ENCODE data around the gene JOSD2.
A peak's percentile ranks its signal among the peaks of the same experiment; 100 is the strongest.

GRCh38 chr19:50537769-50538230 lies 26.8 kb upstream of the JOSD2 start:
- TF ChIP-seq EZH2 (IDR thresholded peaks at IDR 0.05; ENCODE audit: borderline replicate concordance, low read depth, low read length) (no peak), DDX20 (tag; IDR thresholded peaks at IDR 0.05; ENCODE audit: low read depth) (no peak), ATF2 (CRISPR knock-in tag; IDR thresholded peaks at IDR 0.05) (no peak), E4F1 (CRISPR knock-in tag; IDR thresholded peaks at IDR 0.05; ENCODE audit: borderline replicate concordance) (no peak), TBP (optimal IDR thresholded peaks at IDR 0.05; ENCODE audit: low read depth, low read length) (no peak), RBM17 (IDR thresholded peaks at IDR 0.05; ENCODE audit: borderline replicate concordance, low read depth, low read length) (no peak), ELK1 (CRISPR knock-in tag; IDR thresholded peaks at IDR 0.05) (no peak), SNAPC5 (CRISPR knock-in tag; IDR thresholded peaks at IDR 0.05) (no peak), ZC3H4 (CRISPR knock-in tag; IDR thresholded peaks at IDR 0.05; ENCODE audit: borderline replicate concordance) (no peak), KDM1A (IDR thresholded peaks at IDR 0.05) (peak; percentile 75 to 89), NRF1 (conservative IDR thresholded peaks at IDR 0.05 in 1 of 2, IDR thresholded peaks at IDR 0.05 in 1 of 2) (peak in 1 of 2 experiments; percentile 32; a peak in 1 of 4 replicates)
- TF ChIP-seq, protein P1, sequence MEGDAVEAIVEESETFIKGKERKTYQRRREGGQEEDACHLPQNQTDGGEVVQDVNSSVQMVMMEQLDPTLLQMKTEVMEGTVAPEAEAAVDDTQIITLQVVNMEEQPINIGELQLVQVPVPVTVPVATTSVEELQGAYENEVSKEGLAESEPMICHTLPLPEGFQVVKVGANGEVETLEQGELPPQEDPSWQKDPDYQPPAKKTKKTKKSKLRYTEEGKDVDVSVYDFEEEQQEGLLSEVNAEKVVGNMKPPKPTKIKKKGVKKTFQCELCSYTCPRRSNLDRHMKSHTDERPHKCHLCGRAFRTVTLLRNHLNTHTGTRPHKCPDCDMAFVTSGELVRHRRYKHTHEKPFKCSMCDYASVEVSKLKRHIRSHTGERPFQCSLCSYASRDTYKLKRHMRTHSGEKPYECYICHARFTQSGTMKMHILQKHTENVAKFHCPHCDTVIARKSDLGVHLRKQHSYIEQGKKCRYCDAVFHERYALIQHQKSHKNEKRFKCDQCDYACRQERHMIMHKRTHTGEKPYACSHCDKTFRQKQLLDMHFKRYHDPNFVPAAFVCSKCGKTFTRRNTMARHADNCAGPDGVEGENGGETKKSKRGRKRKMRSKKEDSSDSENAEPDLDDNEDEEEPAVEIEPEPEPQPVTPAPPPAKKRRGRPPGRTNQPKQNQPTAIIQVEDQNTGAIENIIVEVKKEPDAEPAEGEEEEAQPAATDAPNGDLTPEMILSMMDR (IDR thresholded peaks at IDR 0.05 in 2 of 3, conservative IDR thresholded peaks at IDR 0.05 in 1 of 3; ENCODE audit: insufficient read depth in 2 of 3, low read depth in 1 of 3, low read length in 3 of 3): peak; percentile 97 to 99 (median 98)
- TF ChIP-seq, protein P2, sequence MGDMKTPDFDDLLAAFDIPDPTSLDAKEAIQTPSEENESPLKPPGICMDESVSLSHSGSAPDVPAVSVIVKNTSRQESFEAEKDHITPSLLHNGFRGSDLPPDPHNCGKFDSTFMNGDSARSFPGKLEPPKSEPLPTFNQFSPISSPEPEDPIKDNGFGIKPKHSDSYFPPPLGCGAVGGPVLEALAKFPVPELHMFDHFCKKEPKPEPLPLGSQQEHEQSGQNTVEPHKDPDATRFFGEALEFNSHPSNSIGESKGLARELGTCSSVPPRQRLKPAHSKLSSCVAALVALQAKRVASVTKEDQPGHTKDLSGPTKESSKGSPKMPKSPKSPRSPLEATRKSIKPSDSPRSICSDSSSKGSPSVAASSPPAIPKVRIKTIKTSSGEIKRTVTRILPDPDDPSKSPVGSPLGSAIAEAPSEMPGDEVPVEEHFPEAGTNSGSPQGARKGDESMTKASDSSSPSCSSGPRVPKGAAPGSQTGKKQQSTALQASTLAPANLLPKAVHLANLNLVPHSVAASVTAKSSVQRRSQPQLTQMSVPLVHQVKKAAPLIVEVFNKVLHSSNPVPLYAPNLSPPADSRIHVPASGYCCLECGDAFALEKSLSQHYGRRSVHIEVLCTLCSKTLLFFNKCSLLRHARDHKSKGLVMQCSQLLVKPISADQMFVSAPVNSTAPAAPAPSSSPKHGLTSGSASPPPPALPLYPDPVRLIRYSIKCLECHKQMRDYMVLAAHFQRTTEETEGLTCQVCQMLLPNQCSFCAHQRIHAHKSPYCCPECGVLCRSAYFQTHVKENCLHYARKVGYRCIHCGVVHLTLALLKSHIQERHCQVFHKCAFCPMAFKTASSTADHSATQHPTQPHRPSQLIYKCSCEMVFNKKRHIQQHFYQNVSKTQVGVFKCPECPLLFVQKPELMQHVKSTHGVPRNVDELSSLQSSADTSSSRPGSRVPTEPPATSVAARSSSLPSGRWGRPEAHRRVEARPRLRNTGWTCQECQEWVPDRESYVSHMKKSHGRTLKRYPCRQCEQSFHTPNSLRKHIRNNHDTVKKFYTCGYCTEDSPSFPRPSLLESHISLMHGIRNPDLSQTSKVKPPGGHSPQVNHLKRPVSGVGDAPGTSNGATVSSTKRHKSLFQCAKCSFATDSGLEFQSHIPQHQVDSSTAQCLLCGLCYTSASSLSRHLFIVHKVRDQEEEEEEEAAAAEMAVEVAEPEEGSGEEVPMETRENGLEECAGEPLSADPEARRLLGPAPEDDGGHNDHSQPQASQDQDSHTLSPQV (IDR thresholded peaks at IDR 0.05): no peak
- TF ChIP-seq, protein P3, sequence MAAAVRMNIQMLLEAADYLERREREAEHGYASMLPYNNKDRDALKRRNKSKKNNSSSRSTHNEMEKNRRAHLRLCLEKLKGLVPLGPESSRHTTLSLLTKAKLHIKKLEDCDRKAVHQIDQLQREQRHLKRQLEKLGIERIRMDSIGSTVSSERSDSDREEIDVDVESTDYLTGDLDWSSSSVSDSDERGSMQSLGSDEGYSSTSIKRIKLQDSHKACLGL (CRISPR knock-in tag; IDR thresholded peaks at IDR 0.05; ENCODE audit: borderline replicate concordance, poor library complexity, severe bottlenecking): no peak
